IPS DF 19.7 (cell line): ENCODE measurements around the gene TNFRSF21.
"Not testable (repeated sequence)": the region's sequence is repeated elsewhere in the genome, so short reads cannot be mapped to it uniquely, and the experiment has no call there.

Experiments
- DNase-seq: peaks from one replicate; pipeline ENCODE4 v3.0.0-alpha.2; 2013; ENCODE audit warnings: low read depth, low spot score

Gene TNFRSF21

GRCh38 chr6:47321577-47321976 lies 11.9 kb upstream of the TNFRSF21 start:
- DNase-seq = no peak

DNA sequence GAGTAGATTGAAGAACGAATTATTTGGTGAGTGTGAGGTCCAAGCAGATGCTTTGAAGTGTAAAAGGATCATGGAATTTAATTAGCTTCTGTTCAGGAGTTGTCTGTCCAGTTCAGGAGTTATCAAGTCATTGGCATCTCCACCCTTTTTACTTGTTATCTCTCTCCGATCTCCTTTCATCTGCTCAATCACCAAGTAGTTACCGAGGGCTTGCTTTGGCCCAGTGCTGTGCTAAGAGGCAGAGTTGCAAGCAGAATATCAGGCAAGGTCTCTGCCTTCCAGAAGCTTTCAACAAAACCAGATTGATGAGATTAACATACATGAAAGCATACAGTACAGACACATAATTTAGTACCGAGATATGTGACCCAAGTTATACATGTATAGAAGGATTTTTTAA lies 10.2 kb upstream of the TNFRSF21 start:
- no peak for DNase-seq

DNA sequence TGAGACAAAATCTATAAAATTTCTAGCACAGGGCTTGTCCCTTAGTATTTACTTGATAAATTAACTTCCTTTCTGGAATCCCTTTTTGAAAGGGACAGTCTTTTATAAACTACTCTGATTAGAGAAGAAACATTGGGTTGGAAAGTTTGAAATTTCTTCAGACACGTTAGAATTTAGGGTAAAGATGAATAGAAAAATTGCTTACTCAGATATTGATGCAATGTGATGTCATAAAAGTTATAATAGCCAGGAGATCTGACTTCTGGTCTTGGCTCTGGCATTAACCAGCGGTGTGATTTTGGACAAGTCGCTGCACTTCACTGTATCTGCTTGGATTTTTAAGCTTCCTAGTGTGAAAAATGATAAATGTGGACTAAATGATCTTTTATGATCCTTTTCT lies 9.7 kb upstream of the TNFRSF21 start:
- DNase-seq = no peak

DNA sequence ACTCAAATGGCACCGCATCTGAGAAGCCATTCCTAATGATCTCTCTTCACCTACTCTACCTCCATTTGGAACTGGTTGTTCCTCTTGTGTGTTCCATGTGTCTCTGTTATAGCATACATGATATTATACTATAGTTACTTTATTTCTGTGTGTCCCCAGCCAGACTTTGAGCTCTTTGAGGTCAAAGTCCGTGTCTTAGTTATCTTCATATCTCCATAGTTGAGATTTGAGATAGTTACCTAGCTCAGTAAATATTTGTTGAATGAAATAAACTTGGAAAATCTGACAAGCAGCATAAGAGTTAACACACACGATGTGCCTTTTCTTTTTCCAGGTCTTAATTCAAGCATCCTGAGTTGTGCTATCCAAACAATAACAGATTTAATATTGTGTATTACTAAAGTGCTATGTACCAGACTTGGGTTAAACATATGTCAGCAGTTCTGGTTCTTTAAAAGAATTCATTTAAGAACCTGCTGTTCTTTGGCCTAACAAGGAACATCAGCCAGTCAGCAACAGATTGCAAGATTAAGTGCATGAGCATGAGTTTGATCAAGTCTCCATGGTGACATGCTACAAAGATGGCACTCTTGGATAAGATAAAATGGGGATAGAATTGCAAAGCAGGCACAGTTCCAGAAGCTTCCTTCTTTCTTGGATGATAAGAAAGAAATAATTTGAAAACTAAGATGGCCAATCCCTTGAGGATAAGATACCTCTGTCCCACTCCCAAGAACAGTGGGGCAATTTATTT lies 8.7 kb upstream of the TNFRSF21 start:
- no peak for DNase-seq

DNA sequence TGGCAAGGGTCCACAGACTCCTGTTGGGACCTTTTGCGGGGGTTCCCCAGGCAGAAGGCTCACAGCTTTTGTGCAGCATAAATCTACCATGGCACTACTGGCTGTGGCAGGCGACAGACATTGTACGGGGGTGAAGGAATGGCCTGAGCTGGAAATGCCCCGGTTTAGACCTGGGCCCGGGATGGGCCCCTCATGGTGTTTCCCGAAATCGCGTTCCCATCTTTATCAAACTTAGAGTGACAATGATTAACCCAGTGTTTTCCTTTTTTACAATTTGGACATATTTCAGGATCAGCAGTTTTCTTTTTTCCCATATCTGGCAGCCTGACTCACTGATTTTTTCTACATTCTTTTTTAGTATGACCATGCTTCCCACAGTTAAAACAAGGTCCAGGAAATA lies 5.5 kb upstream of the TNFRSF21 start:
- DNase-seq = not testable (repeated sequence)

- no peak for DNase-seq
Observed at GRCh38 chr6:47310131-47310480, 401 bp upstream of the TNFRSF21 start.

GRCh38 chr6:47308552-47309290 lies 984 bp downstream of the TNFRSF21 start:
- no peak for DNase-seq

GRCh38 chr6:47308198-47308517 lies 1.5 kb downstream of the TNFRSF21 start:
- DNase-seq = no peak

- DNase-seq = no peak
Observed at GRCh38 chr6:47307362-47308197, 2.1 kb downstream of the TNFRSF21 start.

GRCh38 chr6:47306887-47307286 lies 2.8 kb downstream of the TNFRSF21 start:
- DNase-seq = no peak

- no peak for DNase-seq
Observed at GRCh38 chr6:47303861-47304260, 5.8 kb downstream of the TNFRSF21 start.

- DNase-seq = no peak
Observed at GRCh38 chr6:47303342-47303741, 6.4 kb downstream of the TNFRSF21 start.

DNA sequence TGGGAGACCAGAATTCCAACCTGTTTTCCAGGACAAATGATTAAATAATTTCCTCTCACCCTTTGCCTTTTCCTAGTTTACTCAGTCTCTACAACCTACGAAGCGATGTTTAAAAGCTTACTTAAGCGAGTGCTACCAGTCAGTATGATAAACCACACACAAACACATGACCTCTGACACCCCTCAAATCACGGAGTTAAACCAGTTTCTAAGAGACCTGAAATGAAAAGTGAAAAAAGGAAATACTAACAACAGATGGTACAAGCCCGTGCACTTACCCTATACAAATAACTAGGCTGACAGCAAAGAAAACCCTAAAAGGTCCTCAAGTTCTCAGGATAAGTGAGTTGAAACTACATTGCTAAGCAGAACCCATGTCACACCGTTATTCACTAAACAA lies 7.7 kb downstream of the TNFRSF21 start:
- no peak for DNase-seq

DNA sequence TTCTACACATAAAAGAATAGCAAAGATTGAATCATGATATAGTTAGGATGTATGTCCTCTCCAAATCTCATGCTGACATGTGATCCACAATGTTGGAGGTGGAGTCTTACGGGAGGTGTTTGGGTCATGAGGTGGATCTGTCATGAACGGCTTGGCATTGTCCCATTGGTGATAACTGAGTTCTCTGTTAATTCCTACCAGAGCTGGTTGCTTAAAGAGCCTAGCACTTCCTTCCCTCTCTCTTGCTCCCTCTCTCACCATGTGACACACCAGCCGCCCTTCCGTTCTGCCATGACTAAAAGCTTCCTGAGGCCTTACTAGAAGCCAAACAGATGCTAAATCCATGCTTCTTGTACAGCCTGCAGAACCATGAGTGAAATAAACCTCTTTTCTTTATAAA lies 8.3 kb downstream of the TNFRSF21 start:
- no peak for DNase-seq

- no peak for DNase-seq
Observed at GRCh38 chr6:47300417-47300816, 9.3 kb downstream of the TNFRSF21 start.

GRCh38 chr6:47299965-47300364 lies 9.7 kb downstream of the TNFRSF21 start:
- no peak for DNase-seq

DNA sequence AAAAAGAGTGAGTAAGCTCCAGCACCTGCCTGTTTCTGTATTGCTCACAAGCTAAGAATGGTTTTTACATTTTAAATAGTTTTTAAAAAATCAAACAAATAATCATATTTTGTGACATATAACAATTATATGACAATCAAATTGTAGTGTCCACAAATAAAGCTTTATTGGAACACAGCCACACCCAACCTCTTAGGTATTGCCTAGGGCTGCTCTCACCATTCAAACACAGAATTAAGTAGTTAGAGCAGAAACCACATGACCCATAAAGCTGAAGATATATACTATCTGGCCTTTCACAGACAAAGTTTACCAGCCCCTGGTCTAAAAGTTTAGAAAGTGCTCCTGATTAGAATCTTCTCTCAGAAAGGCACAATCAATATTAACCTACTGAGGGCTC lies 11.2 kb downstream of the TNFRSF21 start:
- no peak for DNase-seq

GRCh38 chr6:47294990-47295389 lies 14.7 kb downstream of the TNFRSF21 start:
- DNase-seq = no peak

DNA sequence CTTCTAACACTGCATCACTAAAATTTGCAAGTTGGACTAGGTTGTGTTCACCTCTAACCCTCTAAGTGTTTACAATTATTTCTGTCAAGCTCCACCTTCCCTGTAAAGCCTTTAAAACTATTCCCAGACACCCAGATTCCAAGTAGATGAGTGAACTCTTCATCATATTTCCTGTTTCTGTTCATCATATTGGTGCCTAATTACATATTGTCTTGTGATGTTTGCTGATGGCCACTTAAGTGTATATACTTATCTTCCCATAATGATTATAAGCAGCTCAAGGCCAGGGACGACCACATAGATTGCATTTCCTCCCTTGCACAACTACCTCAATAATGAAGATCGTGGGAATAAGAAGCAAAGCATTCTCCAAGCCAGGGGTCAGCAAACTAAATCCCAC lies 16.8 kb downstream of the TNFRSF21 start:
- DNase-seq = no peak

DNA sequence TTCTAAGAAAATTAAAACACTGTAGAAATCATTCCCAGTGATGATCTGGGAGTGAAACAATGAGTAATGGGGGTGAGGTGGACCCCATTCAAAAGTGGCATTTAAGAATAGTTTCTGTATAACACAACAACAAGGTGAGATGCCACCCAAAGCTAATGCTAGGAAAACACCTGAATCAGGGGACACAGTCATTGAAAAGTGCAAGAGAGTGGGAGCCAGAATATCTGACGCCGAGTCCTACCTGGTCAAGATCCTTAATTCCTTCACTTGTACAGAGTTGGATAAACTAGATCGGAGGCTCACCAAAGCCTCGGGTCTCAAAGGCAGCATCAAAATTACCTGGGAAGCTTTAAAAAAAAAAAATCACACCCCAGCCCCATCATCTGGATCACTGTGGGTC lies 17.7 kb downstream of the TNFRSF21 start:
- no peak for DNase-seq

- no peak for DNase-seq
Observed at GRCh38 chr6:47290124-47290834, 19.4 kb downstream of the TNFRSF21 start.
